Peyer's patch (tissue), 4 donors: Measurements from ENCODE around the gene PPP1R7.

Experiments used
- CTCF ChIP-seq, 6 experiments: fragments of 450-650 bp in 4 of 6; fragments of 200-600 bp in 2 of 6; sonication (generic) in 1 of 6; IDR thresholded peaks; one replicate each; pipeline ENCODE4 v1.5.1; 2017 to 2019; ENCODE audit warnings: antibody characterized with exemption in 6 of 6, mild to moderate bottlenecking in 3 of 6, moderate library complexity in 1 of 6
- POLR2A ChIP-seq, 2 donors: fragments of 450-650 bp; IDR thresholded peaks; one replicate each; pipeline ENCODE4 v1.5.1; 2017; ENCODE audit warnings: antibody characterized with exemption in 2 of 2, mild to moderate bottlenecking in 2 of 2, moderate library complexity in 2 of 2

DNA sequence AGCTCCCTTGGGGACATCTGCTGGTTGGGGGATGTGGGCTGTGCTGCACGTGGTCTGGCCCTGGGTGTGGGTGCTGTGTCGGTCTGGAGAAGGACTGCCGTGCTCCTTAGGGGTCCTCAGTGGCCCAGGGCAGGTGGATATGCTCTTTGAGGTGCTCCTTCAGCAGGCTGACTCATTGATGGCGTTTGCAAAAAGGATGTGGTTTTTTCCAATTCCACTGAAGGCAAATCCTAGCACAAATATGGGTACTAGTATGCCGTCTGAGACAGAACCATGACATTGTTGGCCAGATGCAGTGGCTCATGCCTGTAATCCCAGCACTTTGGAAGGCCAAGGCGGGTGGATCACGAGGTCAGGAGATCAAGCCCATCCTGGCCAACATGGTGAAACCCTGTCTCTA is 3.3 kb downstream of the PPP1R7 start:
- no peak for TF ChIP-seq CTCF (IDR thresholded peaks at IDR 0.05)
- TF ChIP-seq POLR2A (IDR thresholded peaks at IDR 0.05), result no peak
